Neuronal stem cell (in vitro differentiated cells): ENCODE results near the gene TNFRSF4.

Experiments used
- DNase-seq: peaks from one replicate; pipeline ENCODE4 v3.0.0-alpha.2; 2013; ENCODE audit warnings: low spot score
- H2AFZ ChIP-seq: one replicate; pipeline ENCODE4 v1.6.1; 2013; ENCODE audit warnings: mild to moderate bottlenecking, low read length, inconsistent platforms
- H2AK5ac ChIP-seq: 2 replicates; pipeline ENCODE4 v1.6.1; 2013; ENCODE audit warnings: low read depth, mild to moderate bottlenecking, inconsistent platforms, low read length, moderate library complexity, mixed read lengths
- H2BK120ac ChIP-seq: 2 replicates; pipeline ENCODE4 v1.6.1; 2013; ENCODE audit warnings: low read depth, mild to moderate bottlenecking, inconsistent platforms, low read length, moderate library complexity, mixed read lengths
- H2BK12ac ChIP-seq: one replicate; pipeline ENCODE4 v1.6.1; 2013; ENCODE audit warnings: low read length, inconsistent platforms
- H2BK15ac ChIP-seq: 2 replicates; pipeline ENCODE4 v1.6.1; 2013; ENCODE audit warnings: mild to moderate bottlenecking, low read length, inconsistent platforms, mixed read lengths
- H2BK5ac ChIP-seq: one replicate; pipeline ENCODE4 v1.6.1; 2013; ENCODE audit warnings: inconsistent platforms, mild to moderate bottlenecking, low read length, moderate library complexity
- H3K14ac ChIP-seq: one replicate; pipeline ENCODE4 v1.6.1; 2013; ENCODE audit warnings: low read length, inconsistent platforms
- H3K18ac ChIP-seq: 2 replicates; pipeline ENCODE4 v1.6.1; 2013; ENCODE audit warnings: low read length, inconsistent platforms
- H3K23ac ChIP-seq: 2 replicates; pipeline ENCODE4 v1.6.1; 2013; ENCODE audit warnings: low read depth, mild to moderate bottlenecking, mixed read lengths, low read length, inconsistent platforms; ENCODE audit not compliant: poor library complexity
- H3K27ac ChIP-seq: replicated peaks from 3 replicates; pipeline ENCODE4 v1.5.1; 2013; ENCODE audit warnings: low read length, inconsistent platforms
- H3K27me3 ChIP-seq, 3 experiments: 2 replicates each; pipeline ENCODE4 v1.6.1; 2013; ENCODE audit warnings: low read length in 3 of 3, mild to moderate bottlenecking in 2 of 3, inconsistent platforms in 1 of 3, low read depth in 1 of 3, mixed read lengths in 1 of 3, moderate library complexity in 1 of 3; ENCODE audit not compliant: control insufficient read depth in 3 of 3, insufficient read depth in 3 of 3
- H3K36me3 ChIP-seq, 2 donors: replicated peaks in 1 of 2; 2 replicates each; pipeline ENCODE4 v1.6.1; 2013; ENCODE audit warnings: low read length in 2 of 2; ENCODE audit not compliant: control insufficient read depth in 2 of 2, insufficient read depth in 2 of 2
- H3K4ac ChIP-seq: 2 replicates; pipeline ENCODE4 v1.6.1; 2013; ENCODE audit warnings: inconsistent platforms, mild to moderate bottlenecking, low read length, moderate library complexity
- H3K4me1 ChIP-seq, 2 donors: 1 replicate in 1 of 2; 2 replicates in 1 of 2; pipeline ENCODE4 v1.6.1; 2013; ENCODE audit warnings: low read length in 2 of 2, low read depth in 1 of 2; ENCODE audit not compliant: control insufficient read depth in 2 of 2, insufficient read depth in 1 of 2
- H3K4me2 ChIP-seq: one replicate; pipeline ENCODE4 v1.6.1; 2013; ENCODE audit warnings: mild to moderate bottlenecking, low read length, inconsistent platforms; ENCODE audit not compliant: insufficient read depth, poor library complexity, severe bottlenecking
- H3K4me3 ChIP-seq, 2 donors: 2 replicates each; pipeline ENCODE4 v1.5.1; 2013; ENCODE audit warnings: low read length in 2 of 2, mild to moderate bottlenecking in 2 of 2, inconsistent platforms in 1 of 2, moderate library complexity in 1 of 2
- H3K79me1 ChIP-seq: one replicate; pipeline ENCODE4 v1.6.1; 2013; ENCODE audit warnings: low read depth, mild to moderate bottlenecking, inconsistent platforms, low read length, moderate library complexity
- H3K9ac ChIP-seq: one replicate; pipeline ENCODE4 v1.6.1; 2013; ENCODE audit warnings: mild to moderate bottlenecking, low read depth, low read length, inconsistent platforms; ENCODE audit not compliant: poor library complexity
- H3K9me3 ChIP-seq, 2 donors: replicated peaks in 1 of 2; 2 replicates each; pipeline versions ENCODE3 to v1.6.1; 2013; ENCODE audit warnings: low read length in 2 of 2, mild to moderate bottlenecking in 2 of 2, inconsistent platforms in 1 of 2, low read depth in 1 of 2, mixed read lengths in 1 of 2, moderate library complexity in 1 of 2; ENCODE audit not compliant: control insufficient read depth in 2 of 2, insufficient read depth in 1 of 2
- H4K8ac ChIP-seq: one replicate; pipeline ENCODE4 v1.6.1; 2013; ENCODE audit warnings: low read depth, mild to moderate bottlenecking, inconsistent platforms, low read length, moderate library complexity
- H4K91ac ChIP-seq: one replicate; pipeline ENCODE4 v1.6.1; 2013; ENCODE audit warnings: low read length, low read depth, mild to moderate bottlenecking, inconsistent platforms; ENCODE audit not compliant: poor library complexity
- WGBS, 2 donors: extraction: QIAGEN DNeasy Blood & Tissue Kit; methylation state at CpG; one replicate each; pipeline ENCODE4 v1.1.7; 2013; ENCODE audit warnings: missing lambda C conversion rate in 2 of 2, mixed read lengths in 1 of 2; ENCODE audit not compliant: insufficient read length in 2 of 2, insufficient replicate concordance in 1 of 2; ENCODE audit errors: extremely low coverage in 2 of 2; 5-methylcytosine and 5-hydroxymethylcytosine counted together

Gene TNFRSF4

DNA sequence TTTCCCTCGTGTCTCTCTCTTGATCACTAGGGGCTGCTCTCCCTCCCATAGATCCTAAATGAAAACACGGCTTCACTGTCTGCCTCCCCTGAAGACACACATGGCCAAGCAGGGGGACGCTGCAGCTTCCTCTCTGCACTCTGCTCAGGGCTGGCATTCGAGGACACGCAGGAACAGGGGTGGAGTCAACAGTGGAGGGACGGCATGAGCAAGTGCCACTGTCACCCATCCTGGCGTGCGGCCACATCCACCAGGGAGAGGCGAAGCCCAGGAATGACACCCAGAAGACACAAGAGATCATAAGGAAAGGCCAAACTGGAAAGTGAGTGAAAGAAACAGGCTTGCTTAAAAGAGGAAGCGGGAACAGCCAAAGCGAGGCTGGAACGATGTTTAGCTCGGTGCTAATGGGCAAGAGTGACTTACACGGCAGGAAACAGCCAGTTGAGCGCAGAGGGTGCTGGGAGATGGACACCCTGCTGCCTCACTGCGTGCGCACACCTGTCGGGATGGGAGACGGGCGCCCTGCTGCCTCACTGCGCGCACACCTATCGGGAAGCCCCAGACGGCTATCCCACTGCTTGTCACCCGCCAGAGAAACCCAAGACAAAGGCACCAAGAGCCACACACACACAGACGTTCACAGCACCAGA, 46.1 kb upstream of the TNFRSF4 start:
- Histone ChIP-seq H2BK120ac (no peak overlapping the region), H3K27me3 (no peaks in the 10 kb centered on the region), H3K14ac (peak overlapping the region; percentile 11), H3K4ac (no peak overlapping the region), H4K8ac (no peak overlapping the region), H2AFZ (no peak overlapping the region), H3K4me1 (peaks cover 0 to 3% of the 10 kb centered on the region in 2 donors), H2BK12ac (no peak overlapping the region), H3K27ac (no peak overlapping the region), H3K4me2 (no peak overlapping the region), H2AK5ac (peak overlapping the region; percentile 14), H4K91ac (no peak overlapping the region), H3K23ac (peak overlapping the region; percentile 25), H3K36me3 (peaks cover 46 to 90% of the 10 kb centered on the region in 2 donors), H3K18ac (no peak overlapping the region), H2BK15ac (no peak overlapping the region), H2BK5ac (no peak overlapping the region), H3K79me1 (peaks cover 16% of the 10 kb centered on the region), H3K9me3 (peaks cover 0 to 3% of the 10 kb centered on the region in 2 donors), H3K9ac (no peak overlapping the region), H3K4me3 (no peak overlapping the region)
- no CpG with 5 or more reads among the region's 26 CpGs for WGBS, 2 donors
- no peak for DNase-seq

GRCh38 chr1:1259540-1259939, 45.6 kb upstream of the TNFRSF4 start:
- Histone ChIP-seq H3K4me2 (no peak overlapping the region), H3K4me1 (peaks cover 0 to 3% of the 10 kb centered on the region in 2 donors), H4K91ac (no peak overlapping the region), H2AK5ac (no peak overlapping the region), H3K9me3 (peaks cover 0 to 3% of the 10 kb centered on the region in 2 donors), H3K9ac (no peak overlapping the region), H3K18ac (no peak overlapping the region), H3K4ac (no peak overlapping the region), H4K8ac (no peak overlapping the region), H3K14ac (peak overlapping the region; percentile 11), H3K79me1 (peaks cover 16% of the 10 kb centered on the region), H3K36me3 (peaks cover 43 to 91% of the 10 kb centered on the region in 2 donors), H3K27ac (no peak overlapping the region), H3K23ac (no peak overlapping the region), H3K27me3 (no peaks in the 10 kb centered on the region), H2BK120ac (no peak overlapping the region), H2BK5ac (no peak overlapping the region), H3K4me3 (no peak overlapping the region), H2BK15ac (no peak overlapping the region), H2BK12ac (no peak overlapping the region), H2AFZ (no peak overlapping the region)
- DNase-seq: no peak
- WGBS, 2 donors: no CpG with 5 or more reads among the region's 18 CpGs

GRCh38 chr1:1259119-1259488, 45.2 kb upstream of the TNFRSF4 start:
- no CpG with 5 or more reads among the region's 22 CpGs for WGBS, 2 donors
- peaks cover 43 to 91% of the 10 kb centered on the region in 2 donors for H3K36me3 ChIP-seq

DNA sequence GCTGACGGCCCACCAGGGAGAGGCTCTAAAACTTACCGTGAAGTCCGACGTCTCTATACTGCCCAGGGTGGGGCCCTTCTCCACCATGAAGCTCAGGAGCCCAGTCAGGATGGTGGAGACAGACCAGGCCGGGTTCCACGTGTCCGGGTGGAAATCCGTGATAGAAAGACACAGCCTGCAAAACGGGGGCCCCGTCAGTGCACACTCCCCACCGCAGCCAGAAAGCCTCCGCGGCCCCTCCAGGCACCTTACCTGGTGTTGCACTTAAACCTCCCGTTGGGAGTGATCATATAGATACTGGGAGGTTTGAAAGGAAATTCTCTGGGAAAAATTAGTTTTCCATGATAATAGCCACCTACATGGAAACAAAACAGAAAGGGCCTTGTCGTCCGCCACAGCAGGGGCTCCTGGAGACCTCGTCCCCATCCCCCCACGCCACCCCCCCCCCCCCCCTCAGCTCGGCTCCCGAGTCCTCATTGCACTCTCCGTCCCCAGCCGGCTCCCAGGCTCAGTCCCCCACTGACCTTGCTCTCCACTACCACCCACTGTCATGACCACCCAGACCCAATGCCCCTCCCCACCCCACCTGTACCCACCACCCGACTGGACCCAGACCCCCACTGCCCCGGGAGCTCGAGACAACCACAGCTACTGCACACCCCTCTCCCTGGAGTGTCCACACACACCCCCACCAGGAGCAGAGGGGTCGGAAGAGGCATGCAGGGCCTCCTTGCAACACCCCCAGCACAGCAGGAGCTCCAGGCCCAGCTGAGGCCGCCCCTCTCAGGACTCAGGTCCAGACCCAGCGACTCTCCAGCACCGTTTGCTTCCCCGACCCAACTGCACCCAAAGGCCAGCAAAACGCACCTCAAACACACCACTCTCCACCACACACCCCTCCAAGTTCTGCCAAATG, 43.3 kb upstream of the TNFRSF4 start:
- no peak overlapping the region for H2BK120ac ChIP-seq
- H2AFZ ChIP-seq: no peak overlapping the region
- no peak overlapping the region for H3K14ac ChIP-seq
- H3K4me1 ChIP-seq: peaks cover 0 to 3% of the 10 kb centered on the region in 2 donors
- H2BK15ac ChIP-seq: no peak overlapping the region
- no CpG with 5 or more reads among the region's 31 CpGs for WGBS, 2 donors
- no peaks in the 10 kb centered on the region for H3K27me3 ChIP-seq
- H4K8ac ChIP-seq: no peak overlapping the region
- H2BK12ac ChIP-seq: no peak overlapping the region
- H3K9ac ChIP-seq: no peak overlapping the region
- no peak overlapping the region for H3K18ac ChIP-seq
- H3K79me1 ChIP-seq: peaks cover 15% of the 10 kb centered on the region
- H3K27ac ChIP-seq: no peak overlapping the region
- H4K91ac ChIP-seq: no peak overlapping the region
- H3K9me3 ChIP-seq: peaks cover 0 to 3% of the 10 kb centered on the region in 2 donors
- no peak for DNase-seq
- no peak overlapping the region for H2BK5ac ChIP-seq
- H3K4me3 ChIP-seq: no peak overlapping the region
- H3K4me2 ChIP-seq: no peak overlapping the region
- peaks cover 42 to 89% of the 10 kb centered on the region in 2 donors for H3K36me3 ChIP-seq
- no peak overlapping the region for H2AK5ac ChIP-seq
- no peak overlapping the region for H3K4ac ChIP-seq
- H3K23ac ChIP-seq: no peak overlapping the region

More at GRCh38 chr1:1259119-1259488, 45.2 kb upstream of the TNFRSF4 start:
- Histone ChIP-seq H3K9me3 (peaks cover 0 to 3% of the 10 kb centered on the region in 2 donors), H2AFZ (no peak overlapping the region), H4K8ac (no peak overlapping the region), H3K9ac (peak overlapping the region; percentile 73), H3K79me1 (peaks cover 16% of the 10 kb centered on the region), H2BK120ac (no peak overlapping the region), H3K4me2 (no peak overlapping the region), H3K27ac (no peak overlapping the region), H3K18ac (no peak overlapping the region), H4K91ac (no peak overlapping the region), H3K27me3 (no peaks in the 10 kb centered on the region), H2AK5ac (no peak overlapping the region), H2BK12ac (no peak overlapping the region), H3K23ac (peak overlapping the region; percentile 9), H2BK15ac (no peak overlapping the region), H3K4me1 (peaks cover 0 to 3% of the 10 kb centered on the region in 2 donors), H2BK5ac (no peak overlapping the region), H3K4me3 (peak overlapping the region in 1 of 2 donors; percentile 64), H3K4ac (no peak overlapping the region), H3K14ac (no peak overlapping the region)
- DNase-seq: no peak
